Panc1 (cell line): ENCODE results near the gene BSND. TPM values are rescaled to one million over a fixed set of nuclear protein-coding genes. Genes with fewer than 3 reads are reported as not detected.

Source experiments
- ATAC-seq: fragments of 200-7000 bp; cut with Tn5 transposase; 2 replicates; pipeline ENCODE4 v1.9.1; 2020; ENCODE audit warnings: mild to moderate bottlenecking, moderate library complexity
- BruUV-seq: library from RNA; stranded (reverse); fragments of 400-500 nt; replicated peaks from 2 replicates; lab custom pipeline; 2021; lab: Mats Ljungman, UMichigan
- CTCF ChIA-PET: fragments of 300-600 bp; sonication (Branson Sonifier 250); formaldehyde crosslinking; loops from one replicate; lab custom pipeline; 2022; ENCODE audit warnings: antibody characterized with exemption; lab: Charles Lee
- POLR2A ChIA-PET: fragments of 300-600 bp; sonication (Branson Sonifier 250); formaldehyde crosslinking; loops from one replicate; lab custom pipeline; 2022; ENCODE audit warnings: antibody characterized with exemption; lab: Charles Lee
- DNase-seq: peaks from one replicate; pipeline ENCODE4 v3.0.0-alpha.2; 2010; ENCODE audit warnings: low read depth, low spot score
- H3K27ac ChIP-seq: 2 replicates; pipeline ENCODE4 v1.5.1; 2011; ENCODE audit warnings: mild to moderate bottlenecking, low read length, inconsistent platforms
- H3K27me3 ChIP-seq: fragments of 200-500 bp; sonication (Bioruptor generic); 2 replicates; pipeline ENCODE4 v1.6.0; 2014; ENCODE audit warnings: low read length, inconsistent platforms; ENCODE audit not compliant: control insufficient read depth, insufficient read depth
- H3K36me3 ChIP-seq: fragments of 200-500 bp; sonication (Bioruptor generic); 2 replicates; pipeline ENCODE4 v1.5.1; 2014; ENCODE audit warnings: inconsistent platforms, mild to moderate bottlenecking, low read length, moderate library complexity; ENCODE audit not compliant: control insufficient read depth, insufficient read depth
- H3K4me1 ChIP-seq: 2 replicates; pipeline ENCODE4 v1.5.1; 2011; ENCODE audit warnings: inconsistent platforms, mild to moderate bottlenecking, low read length, moderate library complexity; ENCODE audit not compliant: control insufficient read depth, insufficient read depth
- H3K4me3 ChIP-seq, 2 experiments: 2 replicates each; pipeline ENCODE4 v1.5.1; 2011 to 2012; ENCODE audit warnings: low read depth in 2 of 2, low read length in 2 of 2, mild to moderate bottlenecking in 2 of 2, inconsistent platforms in 1 of 2, moderate library complexity in 1 of 2
- H3K9me3 ChIP-seq: fragments of 200-500 bp; sonication (Bioruptor generic); 2 replicates; pipeline ENCODE4 v1.5.1; 2014; ENCODE audit warnings: low read depth, mild to moderate bottlenecking, inconsistent platforms, low read length, moderate library complexity; ENCODE audit not compliant: control insufficient read depth, insufficient read depth
- POLR2AphosphoS5 ChIP-seq: IDR thresholded peaks from 2 replicates; pipeline ENCODE4 v1.6.1; 2012; ENCODE audit warnings: mild to moderate bottlenecking, low read depth, low read length, moderate library complexity
- SIN3A ChIP-seq: IDR thresholded peaks from 2 replicates; pipeline ENCODE4 v1.6.1; 2012; ENCODE audit warnings: low read depth, mild to moderate bottlenecking, low read length, moderate library complexity, borderline replicate concordance; ENCODE audit not compliant: insufficient read depth
- TCF7L2 ChIP-seq: IDR thresholded peaks from 2 replicates; pipeline ENCODE4 v1.6.1; 2011; ENCODE audit warnings: mild to moderate bottlenecking, low read depth, low read length, inconsistent platforms
- in situ Hi-C: cut with HindIII; loops from 2 replicates; pipeline ENCODE4 v1.10.0; 2016; ENCODE audit warnings: low sequenced_read_pairs, low pct_unique_long_range_greater_than_20kb
- intact Hi-C: fragments of 100-400 bp; cut with micrococcal nuclease; formaldehyde crosslinking; loops from one replicate; pipeline ENCODE4 v1.10.0; 2022; ENCODE audit not compliant: unreplicated experiment
- total RNA-seq: library from RNA; stranded (reverse); gene quantifications from one replicate; pipeline ENCODE4 v1.2.1, GENCODE V29; 2021; ENCODE audit not compliant: unreplicated experiment
- TF ChIP-seq, protein P1 (sequence below), 2 experiments: IDR thresholded peaks; 2 replicates each; pipeline ENCODE4 v1.6.1; 2011 to 2012; ENCODE audit warnings: low read depth in 2 of 2, control low read depth in 1 of 2, low read length in 1 of 2, mild to moderate bottlenecking in 1 of 2, moderate library complexity in 1 of 2; ENCODE audit not compliant: insufficient read depth in 1 of 2
- TF ChIP-seq, protein P2 (sequence below): fragments of 450-650 bp; IDR thresholded peaks from 2 replicates; pipeline ENCODE4 v1.5.1; 2017; ENCODE audit warnings: mild to moderate bottlenecking

BSND gene
- total RNA-seq, 1 experiment from 2014 or later, result not detected

DNA sequence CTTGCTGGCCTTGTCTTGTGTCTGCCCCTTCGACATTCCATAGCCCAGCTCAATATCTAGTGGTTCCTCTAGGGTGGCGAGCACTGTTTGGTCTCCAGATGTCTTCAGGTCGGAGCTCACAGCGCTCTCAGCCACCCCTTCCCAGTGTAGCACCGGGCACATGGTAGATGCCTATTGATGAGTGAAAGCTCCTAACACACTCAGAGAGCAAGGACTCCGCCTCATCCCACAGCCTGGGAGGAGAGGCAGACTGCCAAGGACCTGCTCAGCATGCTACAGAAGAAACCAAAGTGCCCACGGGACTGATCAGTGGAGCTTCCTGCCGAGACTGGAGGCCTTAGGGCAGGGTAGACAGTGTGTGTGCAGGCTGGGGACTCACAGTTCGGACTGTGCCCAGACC is 51.5 kb downstream of the BSND start:
- Histone ChIP-seq H3K36me3 (no peaks in the 10 kb centered on the region), H3K27ac (no peak overlapping the region), H3K9me3 (no peaks in the 10 kb centered on the region), H3K27me3 (no peaks in the 10 kb centered on the region), H3K4me1 (no peaks in the 10 kb centered on the region), H3K4me3 (no peak overlapping the region)
- ATAC-seq (no peak), DNase-seq (no peak)
- TF ChIP-seq, protein P1, sequence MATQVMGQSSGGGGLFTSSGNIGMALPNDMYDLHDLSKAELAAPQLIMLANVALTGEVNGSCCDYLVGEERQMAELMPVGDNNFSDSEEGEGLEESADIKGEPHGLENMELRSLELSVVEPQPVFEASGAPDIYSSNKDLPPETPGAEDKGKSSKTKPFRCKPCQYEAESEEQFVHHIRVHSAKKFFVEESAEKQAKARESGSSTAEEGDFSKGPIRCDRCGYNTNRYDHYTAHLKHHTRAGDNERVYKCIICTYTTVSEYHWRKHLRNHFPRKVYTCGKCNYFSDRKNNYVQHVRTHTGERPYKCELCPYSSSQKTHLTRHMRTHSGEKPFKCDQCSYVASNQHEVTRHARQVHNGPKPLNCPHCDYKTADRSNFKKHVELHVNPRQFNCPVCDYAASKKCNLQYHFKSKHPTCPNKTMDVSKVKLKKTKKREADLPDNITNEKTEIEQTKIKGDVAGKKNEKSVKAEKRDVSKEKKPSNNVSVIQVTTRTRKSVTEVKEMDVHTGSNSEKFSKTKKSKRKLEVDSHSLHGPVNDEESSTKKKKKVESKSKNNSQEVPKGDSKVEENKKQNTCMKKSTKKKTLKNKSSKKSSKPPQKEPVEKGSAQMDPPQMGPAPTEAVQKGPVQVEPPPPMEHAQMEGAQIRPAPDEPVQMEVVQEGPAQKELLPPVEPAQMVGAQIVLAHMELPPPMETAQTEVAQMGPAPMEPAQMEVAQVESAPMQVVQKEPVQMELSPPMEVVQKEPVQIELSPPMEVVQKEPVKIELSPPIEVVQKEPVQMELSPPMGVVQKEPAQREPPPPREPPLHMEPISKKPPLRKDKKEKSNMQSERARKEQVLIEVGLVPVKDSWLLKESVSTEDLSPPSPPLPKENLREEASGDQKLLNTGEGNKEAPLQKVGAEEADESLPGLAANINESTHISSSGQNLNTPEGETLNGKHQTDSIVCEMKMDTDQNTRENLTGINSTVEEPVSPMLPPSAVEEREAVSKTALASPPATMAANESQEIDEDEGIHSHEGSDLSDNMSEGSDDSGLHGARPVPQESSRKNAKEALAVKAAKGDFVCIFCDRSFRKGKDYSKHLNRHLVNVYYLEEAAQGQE (IDR thresholded peaks at IDR 0.05; ENCODE audit: insufficient read depth in 1 of 2, low read depth in 2 of 2, low read length in 1 of 2), result no peak
- TF ChIP-seq POLR2AphosphoS5, result no peak
- no peak for TF ChIP-seq TCF7L2
- TF ChIP-seq SIN3A, result no peak
- TF ChIP-seq, protein P2, sequence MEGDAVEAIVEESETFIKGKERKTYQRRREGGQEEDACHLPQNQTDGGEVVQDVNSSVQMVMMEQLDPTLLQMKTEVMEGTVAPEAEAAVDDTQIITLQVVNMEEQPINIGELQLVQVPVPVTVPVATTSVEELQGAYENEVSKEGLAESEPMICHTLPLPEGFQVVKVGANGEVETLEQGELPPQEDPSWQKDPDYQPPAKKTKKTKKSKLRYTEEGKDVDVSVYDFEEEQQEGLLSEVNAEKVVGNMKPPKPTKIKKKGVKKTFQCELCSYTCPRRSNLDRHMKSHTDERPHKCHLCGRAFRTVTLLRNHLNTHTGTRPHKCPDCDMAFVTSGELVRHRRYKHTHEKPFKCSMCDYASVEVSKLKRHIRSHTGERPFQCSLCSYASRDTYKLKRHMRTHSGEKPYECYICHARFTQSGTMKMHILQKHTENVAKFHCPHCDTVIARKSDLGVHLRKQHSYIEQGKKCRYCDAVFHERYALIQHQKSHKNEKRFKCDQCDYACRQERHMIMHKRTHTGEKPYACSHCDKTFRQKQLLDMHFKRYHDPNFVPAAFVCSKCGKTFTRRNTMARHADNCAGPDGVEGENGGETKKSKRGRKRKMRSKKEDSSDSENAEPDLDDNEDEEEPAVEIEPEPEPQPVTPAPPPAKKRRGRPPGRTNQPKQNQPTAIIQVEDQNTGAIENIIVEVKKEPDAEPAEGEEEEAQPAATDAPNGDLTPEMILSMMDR, result no peak
- intact Hi-C loops (no loop called here), in situ Hi-C loops (no loop called here)
- POLR2A ChIA-PET, result no interaction called here
- BruUV-seq, result no TSS peak
- CTCF ChIA-PET, result interaction anchor here (1.6 kb wide), 1 partner anchor 105 kb away, joined by 4 read pairs; no protein-coding TSS in a partner anchor

DNA sequence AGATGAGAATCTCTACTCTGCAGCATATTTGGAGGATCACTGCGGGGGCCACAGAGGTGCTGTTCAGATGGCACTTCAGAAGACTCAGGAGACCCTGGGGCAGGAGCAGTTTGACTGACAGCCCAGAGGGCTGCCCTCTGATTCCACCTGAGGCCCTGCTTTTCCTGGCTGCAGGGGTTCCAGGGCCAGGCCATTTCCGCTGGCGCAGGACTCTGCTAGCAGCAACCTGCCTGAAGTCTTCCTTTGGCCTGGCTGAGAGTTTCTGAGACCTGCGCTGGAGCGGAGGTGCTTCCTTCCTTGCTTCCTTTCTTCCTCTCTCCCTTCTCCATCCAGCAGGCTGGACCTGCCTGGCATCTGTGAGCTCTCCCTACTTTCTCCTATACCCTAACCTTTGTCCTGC is 52.4 kb downstream of the BSND start:
- Histone ChIP-seq H3K27me3 (no peaks in the 10 kb centered on the region), H3K9me3 (no peaks in the 10 kb centered on the region), H3K4me3 (no peak overlapping the region), H3K4me1 (no peaks in the 10 kb centered on the region), H3K36me3 (no peaks in the 10 kb centered on the region), H3K27ac (no peak overlapping the region)
- no TSS peak for BruUV-seq
- CTCF ChIA-PET, result no interaction called here
- no peak for ATAC-seq
- intact Hi-C loops (no loop called here), in situ Hi-C loops (no loop called here)
- TF ChIP-seq SIN3A, result no peak
- TF ChIP-seq, protein P1 (IDR thresholded peaks at IDR 0.05; ENCODE audit: insufficient read depth in 1 of 2, low read depth in 2 of 2, low read length in 1 of 2), result no peak
- DNase-seq, result no peak
- POLR2A ChIA-PET, result no interaction called here
